ENCODE results near the gene PLCB3.

- TF ChIP-seq POLR2A (IDR thresholded peaks at IDR 0.05) (no peak), CTCF (IDR thresholded peaks at IDR 0.05) (no peak)
These were observed 27.4 kb downstream of the PLCB3 start for GRCh38 chr11:64278576-64279190.
